Erythroblast (primary cell): ENCODE measurements around the gene AGAP1.

Experiments
- GATA1 ChIP-seq: IDR thresholded peaks from 2 replicates; pipeline ENCODE4 v1.6.1; 2011; ENCODE audit warnings: low read depth, mild to moderate bottlenecking, control low read depth, low read length, moderate library complexity
- POLR2A ChIP-seq: IDR thresholded peaks from 2 replicates; pipeline ENCODE4 v1.6.1; 2011; ENCODE audit warnings: mild to moderate bottlenecking, low read length

DNA sequence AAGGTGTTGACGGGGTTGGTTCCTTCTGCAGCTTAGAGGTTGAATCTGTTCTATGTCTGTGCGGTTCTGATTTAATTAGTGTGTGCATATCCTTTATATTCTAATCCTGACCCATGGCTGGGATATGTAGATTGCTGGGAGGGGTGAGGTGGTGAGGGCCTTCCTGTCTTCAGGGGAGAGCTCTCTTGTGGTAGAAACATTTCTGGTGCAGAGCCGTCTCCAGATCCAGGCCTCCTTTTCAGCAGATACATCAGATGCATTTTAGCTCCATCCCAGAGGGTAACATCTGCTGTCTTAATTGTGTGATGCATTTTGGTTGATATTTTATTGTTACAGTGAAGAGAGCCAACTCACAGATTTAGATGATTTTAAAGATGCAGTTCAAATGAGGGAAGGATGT lies 227.8 kb downstream of the AGAP1 start:
- TF ChIP-seq POLR2A (no peak), GATA1 (no peak)
